Stimulated activated naive B cell treated with anti-CD40 and anti-IgM and Interleukin-4, amounts not matched to agents 10 μg/mL and 1 μg/mL and 100 μg/mL, for 72 hours (primary cell): ENCODE results near the gene SPPL2B.
"Not testable (repeated sequence)": the region's sequence is repeated elsewhere in the genome, so short reads cannot be mapped to it uniquely, and the experiment has no call there.

Experiments
- ATAC-seq, 2 donors: fragments of 150-1000 bp; cut with Tn5 transposase; replicated peaks; 2 replicates each; pipeline ENCODE4 v1.10.0; 2021; ENCODE audit warnings: moderate library complexity in 1 of 2
- DNase-seq: peaks from one replicate; pipeline ENCODE4 v3.0.0; 2021
- H3K27ac Mint-ChIP-seq: one replicate; pipeline ENCODE4 v1.8.0; 2022; ENCODE audit warnings: mild to moderate bottlenecking, mixed read lengths
- H3K27me3 Mint-ChIP-seq, 2 donors: one replicate each; pipeline ENCODE4 v1.8.0; 2022; ENCODE audit warnings: mixed read lengths in 2 of 2
- H3K36me3 Mint-ChIP-seq, 2 donors: one replicate each; pipeline ENCODE4 v1.8.0; 2022; ENCODE audit warnings: mixed read lengths in 2 of 2, mild to moderate bottlenecking in 1 of 2
- H3K4me1 Mint-ChIP-seq, 2 donors: one replicate each; pipeline ENCODE4 v1.8.0; 2022; ENCODE audit warnings: mixed read lengths in 2 of 2, mild to moderate bottlenecking in 1 of 2
- H3K4me3 Mint-ChIP-seq, 2 donors: one replicate each; pipeline ENCODE4 v1.8.0; 2022; ENCODE audit warnings: mild to moderate bottlenecking in 2 of 2, mixed read lengths in 2 of 2, moderate library complexity in 1 of 2
- H3K9me3 Mint-ChIP-seq, 2 donors: one replicate each; pipeline ENCODE4 v1.8.0; 2022; ENCODE audit warnings: mixed read lengths in 2 of 2, mild to moderate bottlenecking in 1 of 2

The SPPL2B gene

DNA sequence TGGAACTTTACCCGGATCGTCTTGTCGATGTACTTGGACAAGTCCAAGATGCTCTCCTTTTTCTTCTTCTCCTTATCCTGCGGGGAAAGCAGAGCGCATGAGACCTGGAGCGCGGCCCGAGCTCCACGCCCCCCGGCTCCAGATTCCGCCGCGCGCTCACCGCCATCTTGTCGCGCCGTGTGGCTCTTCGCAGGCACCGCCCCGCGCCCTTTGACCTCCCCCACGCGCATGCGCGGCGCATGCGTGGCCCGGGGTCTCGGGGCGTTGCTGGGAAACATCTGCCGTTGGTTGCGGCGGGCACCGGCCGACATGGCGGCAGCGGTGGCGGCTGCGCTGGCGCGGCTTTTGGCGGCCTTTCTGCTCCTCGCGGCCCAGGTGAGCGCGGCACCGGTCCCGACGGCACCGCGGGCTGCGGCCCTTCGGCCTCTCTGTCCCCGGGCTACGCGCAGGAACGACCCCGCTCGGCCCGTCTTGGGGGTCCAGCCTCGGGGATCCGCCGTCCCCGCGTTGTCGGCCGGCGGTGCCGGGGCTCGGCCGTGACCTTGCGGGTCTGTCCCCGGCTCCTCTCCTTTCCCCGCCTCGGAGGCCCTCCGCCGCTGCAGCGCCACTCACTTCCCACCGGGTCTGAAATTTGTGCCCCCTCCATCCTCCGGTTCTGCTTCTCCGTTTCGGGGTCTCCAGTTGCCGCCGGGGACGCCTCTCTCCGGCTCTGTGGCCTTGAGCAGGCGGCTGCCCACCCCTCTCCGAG, at the start of gene SPPL2B, which contains the start of gene LSM7:
Gene SPPL2B (plus strand): TSS at position 284 of the 748 bp plus-strand sequence. CDS start 26 bp downstream, at position 310.
Gene LSM7 (minus strand): TSS at position 186 of the 748 bp plus-strand sequence. CDS start 20 bp downstream, at position 166.
- DNase-seq (peak; percentile 85), ATAC-seq (peak; percentile 59 to 62)
- Mint-ChIP-seq H3K36me3 (peaks cover 27 to 41% of the 10 kb centered on the region in 2 donors), H3K4me1 (peaks cover 71 to 88% of the 10 kb centered on the region in 2 donors), H3K4me3 (peak within 1 kb of the TSS; percentile 89 to 98), H3K27ac (peak within 1 kb of the TSS; percentile 98), H3K27me3 (no peaks in the 10 kb centered on the region), H3K9me3 (no peaks in the 10 kb centered on the region)

DNA sequence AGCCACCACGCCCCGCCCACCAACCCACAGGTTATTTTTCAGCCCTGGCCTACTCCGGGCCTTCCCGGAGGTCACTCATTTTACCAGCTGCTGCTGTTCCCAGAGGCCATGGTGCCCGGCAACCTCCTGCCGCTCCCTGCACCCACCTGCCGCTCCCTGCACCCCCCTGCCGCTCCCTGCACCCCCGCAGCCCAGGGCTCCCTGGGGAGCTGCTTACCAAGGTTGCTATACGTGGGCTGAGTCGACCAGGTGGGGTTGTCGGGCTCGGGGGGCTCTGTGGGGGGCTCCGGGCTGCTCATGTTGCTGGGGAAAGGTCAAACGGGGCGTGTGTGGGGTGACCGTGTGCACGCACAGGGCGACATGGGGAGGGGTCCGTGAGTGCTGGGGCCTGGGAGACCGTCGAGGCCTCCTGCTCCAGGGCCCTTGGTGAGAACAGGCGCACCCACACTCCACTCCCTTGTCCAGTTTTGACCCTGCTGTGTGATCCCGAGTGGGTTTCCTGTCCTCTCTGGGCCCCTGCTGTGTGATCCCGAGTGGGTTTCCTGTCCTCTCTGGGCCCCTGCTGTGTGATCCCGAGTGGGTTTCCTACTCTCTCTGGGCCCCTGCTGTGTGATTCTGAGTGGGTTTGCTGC, 47.7 kb upstream of the SPPL2B start:
- ATAC-seq (no peak), DNase-seq (no peak)
- no peaks in the 10 kb centered on the region for H3K9me3 Mint-ChIP-seq
- no peak overlapping the region for H3K4me3 Mint-ChIP-seq
- H3K27ac Mint-ChIP-seq: peak overlapping the region; percentile 47
- no peaks in the 10 kb centered on the region for H3K27me3 Mint-ChIP-seq
- peaks cover 3 to 10% of the 10 kb centered on the region in 2 donors for H3K36me3 Mint-ChIP-seq
- H3K4me1 Mint-ChIP-seq: peaks cover 18 to 30% of the 10 kb centered on the region in 2 donors

DNA sequence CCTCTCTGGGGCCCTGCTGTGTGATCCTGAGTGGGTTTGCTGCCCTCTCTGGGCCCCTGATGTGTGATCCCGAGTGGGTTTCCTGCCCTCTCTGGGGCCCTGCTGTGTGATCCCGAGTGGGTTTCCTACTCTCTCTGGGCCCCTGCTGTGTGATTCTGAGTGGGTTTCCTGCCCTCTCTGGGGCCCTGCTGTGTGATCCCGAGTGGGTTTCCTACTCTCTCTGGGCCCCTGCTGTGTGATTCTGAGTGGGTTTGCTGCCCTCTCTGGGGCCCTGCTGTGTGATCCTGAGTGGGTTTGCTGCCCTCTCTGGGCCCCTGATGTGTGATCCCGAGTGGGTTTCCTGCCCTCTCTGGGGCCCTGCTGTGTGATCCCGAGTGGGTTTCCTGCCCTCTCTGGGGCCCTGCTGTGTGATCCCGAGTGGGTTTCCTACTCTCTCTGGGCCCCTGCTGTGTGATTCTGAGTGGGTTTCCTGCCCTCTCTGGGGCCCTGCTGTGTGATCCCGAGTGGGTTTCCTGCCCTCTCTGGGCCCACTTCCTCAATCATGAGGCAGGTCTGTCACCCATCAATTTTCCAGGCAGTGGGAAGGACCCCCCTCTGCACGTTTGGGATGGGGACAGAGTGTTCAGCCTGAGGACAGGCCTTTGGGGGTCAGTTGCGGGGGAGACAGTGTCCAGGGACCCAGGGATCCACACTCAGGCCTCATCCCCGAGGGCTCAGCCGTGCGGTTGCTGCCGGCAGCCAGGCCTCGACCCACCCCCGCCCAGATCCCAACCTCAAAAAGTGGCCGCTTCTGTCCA, 47.0 kb upstream of the SPPL2B start:
- not testable (repeated sequence) for H3K27me3 Mint-ChIP-seq, H3K36me3 Mint-ChIP-seq, DNase-seq, H3K9me3 Mint-ChIP-seq
- peaks cover 19 to 34% of the 10 kb centered on the region in 2 donors for H3K4me1 Mint-ChIP-seq
- peak overlapping the region; percentile 80 to 82 for H3K4me3 Mint-ChIP-seq
- H3K27ac Mint-ChIP-seq: peak overlapping the region; percentile 76
- ATAC-seq: peak; percentile 14 to 24

DNA sequence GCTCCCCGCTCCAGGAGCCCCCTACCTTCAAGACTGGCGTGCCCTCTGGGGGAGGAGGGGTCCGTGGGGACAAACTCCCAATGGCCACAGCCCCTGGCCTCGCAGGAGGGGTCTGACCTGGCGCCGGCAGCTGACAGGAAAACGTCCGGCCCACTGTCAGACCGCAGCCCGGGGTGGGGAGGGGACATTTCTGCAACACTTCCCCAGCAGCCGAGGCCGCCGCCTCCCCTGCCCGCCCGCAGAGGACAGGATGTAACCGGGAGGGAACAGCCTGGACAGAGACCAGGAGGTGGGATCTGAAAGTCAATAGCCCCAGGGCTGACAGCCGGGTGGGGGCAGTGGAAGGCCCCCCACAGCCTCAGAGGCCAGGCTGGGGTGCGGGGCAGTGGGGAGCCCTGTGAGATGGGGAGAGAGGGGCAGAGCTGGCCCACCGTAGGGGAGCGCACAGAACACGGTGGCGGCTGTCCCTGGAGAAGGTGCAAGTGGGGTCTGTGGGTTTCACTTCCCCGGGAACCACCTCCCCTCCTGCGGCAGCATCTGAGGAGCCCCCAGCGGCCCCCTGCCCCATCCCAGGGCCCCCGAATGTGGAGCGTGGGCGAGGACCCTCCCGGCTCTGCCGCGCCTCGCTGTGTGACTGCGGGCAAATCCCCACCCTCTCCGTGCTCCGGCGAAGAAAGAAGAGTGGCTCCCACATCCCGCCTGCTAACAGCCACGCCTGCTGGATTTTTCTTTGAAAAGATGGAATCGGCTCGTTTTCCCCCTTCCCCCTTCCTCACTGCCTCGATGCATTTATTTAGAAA, 46.2 kb upstream of the SPPL2B start, which contains the start of gene PEAK3:
Gene PEAK3 (minus strand): TSS at position 114 of the 800 bp plus-strand sequence. CDS start 1,244 bp downstream, outside the sequence.
- Mint-ChIP-seq H3K9me3 (no peaks in the 10 kb centered on the region), H3K27ac (peak within 1 kb of the TSS; percentile 76), H3K4me1 (peaks cover 19 to 36% of the 10 kb centered on the region in 2 donors), H3K4me3 (peak within 1 kb of the TSS; percentile 80 to 82), H3K27me3 (no peaks in the 10 kb centered on the region), H3K36me3 (peaks cover 0 to 3% of the 10 kb centered on the region in 2 donors)
- DNase-seq: no peak
- ATAC-seq: peak; percentile 71

- peak overlapping the region; percentile 80 to 82 for H3K4me3 Mint-ChIP-seq
- H3K27me3 Mint-ChIP-seq: no peaks in the 10 kb centered on the region
- H3K9me3 Mint-ChIP-seq: no peaks in the 10 kb centered on the region
- peak overlapping the region; percentile 47 for H3K27ac Mint-ChIP-seq
- no peak for DNase-seq
- H3K36me3 Mint-ChIP-seq: no peaks in the 10 kb centered on the region
- H3K4me1 Mint-ChIP-seq: peaks cover 22 to 38% of the 10 kb centered on the region in 2 donors
- ATAC-seq: no peak
Measured at GRCh38 chr19:2282862-2283237, 45.6 kb upstream of the SPPL2B start.

DNA sequence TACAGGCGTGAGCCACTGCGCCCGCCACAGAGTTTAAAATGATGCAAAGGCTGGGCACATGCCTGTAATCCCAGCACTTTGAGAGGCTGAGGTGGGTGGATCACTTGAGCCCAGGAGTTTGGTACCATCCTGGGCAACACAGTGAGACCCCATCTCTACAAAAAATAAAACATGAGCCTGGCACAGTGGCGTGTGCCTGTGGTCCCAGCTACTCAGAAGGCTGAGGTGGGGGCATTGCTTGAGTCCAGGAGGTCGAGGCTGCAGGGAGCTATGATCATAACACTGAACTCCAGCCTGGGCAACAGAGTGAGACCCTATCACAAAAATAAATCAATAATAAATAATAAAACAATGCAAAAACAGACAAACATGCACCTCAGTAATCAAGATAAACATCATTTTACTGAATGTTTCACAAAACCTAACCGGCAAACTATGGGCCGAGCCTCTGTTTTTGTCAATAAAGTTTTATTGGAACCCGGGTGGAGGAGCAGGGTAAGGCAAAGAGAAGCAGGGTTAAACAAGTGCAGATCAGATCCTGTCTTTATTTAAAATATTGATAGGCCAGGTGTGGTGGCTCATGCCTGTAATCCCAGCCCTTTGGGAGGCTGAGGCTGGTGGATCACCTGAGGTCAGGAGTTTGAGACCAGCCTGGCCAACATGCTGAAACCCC, 44.5 kb upstream of the SPPL2B start:
- H3K4me3 Mint-ChIP-seq: no peak overlapping the region
- H3K27ac Mint-ChIP-seq: no peak overlapping the region

GRCh38 chr19:2286402-2287140, 41.9 kb upstream of the SPPL2B start:
- Mint-ChIP-seq H3K27me3 (no peaks in the 10 kb centered on the region), H3K27ac (no peak overlapping the region), H3K9me3 (no peaks in the 10 kb centered on the region), H3K4me1 (peaks cover 42 to 64% of the 10 kb centered on the region in 2 donors), H3K4me3 (peak overlapping the region in 1 of 2 donors; percentile 29), H3K36me3 (peaks cover 0 to 6% of the 10 kb centered on the region in 2 donors)
- DNase-seq (no peak), ATAC-seq (no peak)

More for the DNA sequence above, 44.5 kb upstream of the SPPL2B start:
- H3K9me3 Mint-ChIP-seq: no peaks in the 10 kb centered on the region
- DNase-seq: no peak
- H3K27me3 Mint-ChIP-seq: no peaks in the 10 kb centered on the region
- peaks cover 32 to 49% of the 10 kb centered on the region in 2 donors for H3K4me1 Mint-ChIP-seq
- no peak for ATAC-seq
- peaks cover 0 to 4% of the 10 kb centered on the region in 2 donors for H3K36me3 Mint-ChIP-seq

GRCh38 chr19:2287585-2288337, 40.7 kb upstream of the SPPL2B start:
- Mint-ChIP-seq H3K36me3 (peaks cover 7 to 11% of the 10 kb centered on the region in 2 donors), H3K9me3 (no peaks in the 10 kb centered on the region), H3K4me1 (peaks cover 37 to 61% of the 10 kb centered on the region in 2 donors), H3K4me3 (peak overlapping the region; percentile 34 to 84), H3K27ac (peak overlapping the region; percentile 97), H3K27me3 (no peaks in the 10 kb centered on the region)
- DNase-seq: no peak
- no peak for ATAC-seq

GRCh38 chr19:2288338-2288817, 40.1 kb upstream of the SPPL2B start:
- Mint-ChIP-seq H3K4me1 (peaks cover 40 to 63% of the 10 kb centered on the region in 2 donors), H3K36me3 (peaks cover 10 to 15% of the 10 kb centered on the region in 2 donors), H3K27ac (peak overlapping the region; percentile 97), H3K27me3 (no peaks in the 10 kb centered on the region), H3K4me3 (peak overlapping the region; percentile 84 to 87), H3K9me3 (no peaks in the 10 kb centered on the region)
- no peak for ATAC-seq
- DNase-seq: no peak

GRCh38 chr19:2288818-2289713, 39.4 kb upstream of the SPPL2B start:
- Mint-ChIP-seq H3K36me3 (peaks cover 14 to 18% of the 10 kb centered on the region in 2 donors), H3K4me1 (peaks cover 44 to 70% of the 10 kb centered on the region in 2 donors), H3K9me3 (no peaks in the 10 kb centered on the region), H3K27ac (peak overlapping the region; percentile 97), H3K4me3 (peak overlapping the region; percentile 84 to 87), H3K27me3 (no peaks in the 10 kb centered on the region)
- no peak for DNase-seq
- peak; percentile 41 to 42 for ATAC-seq
